Psoas muscle (tissue), 8 donors: ENCODE results near the gene KLHL34. TPM values are rescaled to one million over a fixed set of nuclear protein-coding genes. Genes with fewer than 3 reads are reported as not detected.

ENCODE experiments used
- ATAC-seq, 4 donors: fragments of 200-7000 bp; cut with Tn5 transposase; one replicate each; pipeline ENCODE4 v1.9.1; 2020; ENCODE audit warnings: moderate library complexity in 3 of 4, mild to moderate bottlenecking in 2 of 4
- DNase-seq, 2 donors: peaks; one replicate each; pipeline ENCODE4 v3.0.0-alpha.2; 2020
- H3K27ac ChIP-seq: fragments of 200-600 bp; one replicate; pipeline ENCODE4 v1.8.0; 2022
- H3K27me3 ChIP-seq, 3 donors: fragments of 200-600 bp in 1 of 3; one replicate each; pipeline versions ENCODE4 v1.6.1 to v1.8.0; 2013 to 2022; ENCODE audit warnings: low read length in 2 of 3, mild to moderate bottlenecking in 2 of 3, moderate library complexity in 1 of 3; ENCODE audit not compliant: insufficient read depth in 3 of 3
- H3K36me3 ChIP-seq, 2 donors: fragments of 200-600 bp in 1 of 2; one replicate each; pipeline versions ENCODE4 v1.6.1 to v1.8.0; 2013 to 2022; ENCODE audit warnings: low read depth in 1 of 2, mild to moderate bottlenecking in 1 of 2, moderate library complexity in 1 of 2; ENCODE audit not compliant: insufficient read depth in 1 of 2
- H3K4me1 ChIP-seq: fragments of 200-600 bp; one replicate; pipeline ENCODE4 v1.8.0; 2022
- H3K4me3 ChIP-seq: fragments of 200-600 bp; one replicate; pipeline ENCODE4 v1.8.0; 2022; ENCODE audit warnings: mild to moderate bottlenecking
- H3K9me3 ChIP-seq: fragments of 200-600 bp; one replicate; pipeline ENCODE4 v1.8.0; 2022
- WGBS, 3 donors: extraction: QIAGEN DNeasy Blood & Tissue Kit; methylation state at CpG; one replicate each; pipeline versions ENCODE4 v1.1.6 to v1.1.7; 2013; 5-methylcytosine and 5-hydroxymethylcytosine counted together
- intact Hi-C, 2 donors: fragments of 100-400 bp; cut with DNase I; formaldehyde crosslinking; loops; one replicate each; pipeline versions ENCODE4 v1.11.0 to v1.14.2; 2022
- polyA plus RNA-seq, 3 donors: library from polyadenylated mRNA; stranded (reverse); fragments of 200-250 nt; gene quantifications; one replicate each; pipeline ENCODE4 v1.2.3, GENCODE V29; 2013
- total RNA-seq, 4 donors: library from RNA; stranded (reverse); fragmentation: NEBNext Ultra II Directional in 2 of 4; extraction: Animal tissue kit (Norgen Biotek cat#: 25700) in 2 of 4; gene quantifications; one replicate each; pipeline versions ENCODE4 v1.2.1 to v1.2.4, GENCODE V29; 2021 to 2023
- TF ChIP-seq, protein P1 (sequence below): fragments of 200-600 bp; IDR thresholded peaks from one replicate; pipeline ENCODE4 v1.8.0; 2022; ENCODE audit warnings: antibody characterized with exemption
- donor health status: healthy with polysubstance abuse.
- donor health status: DM: no; HTN: no; CAD: no; lungs with moderate emphysema.
- donor health status: Bipolar disorder and iron deficiency.
- donor health status: healthy.
- donor health status: DM: yes; HTN: yes; CAD: no.
- donor health status: DM: no; HTN: no; CAD: no.
- donor health status: DM: no; HTN: no; CAD: no.
- donor health status: DM: yes; HTN: yes; CAD: no.

KLHL34 gene
- total and polyA plus RNA-seq, 7 donors = 0.99 to 29.6 (median 14.4) TPM

DNA sequence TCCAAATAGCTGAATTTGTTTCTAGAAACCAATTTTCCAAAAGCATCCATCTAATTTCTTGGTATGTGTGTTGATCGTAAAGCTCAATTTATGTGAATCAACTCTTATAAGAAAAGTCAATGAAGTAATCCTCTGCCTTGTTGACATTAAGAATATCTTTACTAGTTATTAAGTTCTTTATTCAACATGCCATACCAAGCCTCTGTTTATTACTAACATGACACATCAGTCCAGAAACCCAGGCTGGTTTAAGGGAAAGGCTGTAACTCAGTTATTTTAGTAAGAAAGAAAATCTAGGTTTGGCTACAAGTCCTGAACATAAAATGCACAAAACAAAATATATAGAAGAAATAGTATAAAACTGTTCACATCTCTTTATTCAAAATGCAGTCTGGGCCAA lies 48.0 kb downstream of the KLHL34 start:
- 98 to 100% (median 100%) methylated on average over 1 of the region's 1 CpG for WGBS, 3 donors
- H3K4me3 ChIP-seq = no peak overlapping the region
- H3K9me3 ChIP-seq = no peaks in the 10 kb centered on the region
- no peak overlapping the region for H3K27ac ChIP-seq
- H3K36me3 ChIP-seq = no peaks in the 10 kb centered on the region
- TF ChIP-seq, protein P1, sequence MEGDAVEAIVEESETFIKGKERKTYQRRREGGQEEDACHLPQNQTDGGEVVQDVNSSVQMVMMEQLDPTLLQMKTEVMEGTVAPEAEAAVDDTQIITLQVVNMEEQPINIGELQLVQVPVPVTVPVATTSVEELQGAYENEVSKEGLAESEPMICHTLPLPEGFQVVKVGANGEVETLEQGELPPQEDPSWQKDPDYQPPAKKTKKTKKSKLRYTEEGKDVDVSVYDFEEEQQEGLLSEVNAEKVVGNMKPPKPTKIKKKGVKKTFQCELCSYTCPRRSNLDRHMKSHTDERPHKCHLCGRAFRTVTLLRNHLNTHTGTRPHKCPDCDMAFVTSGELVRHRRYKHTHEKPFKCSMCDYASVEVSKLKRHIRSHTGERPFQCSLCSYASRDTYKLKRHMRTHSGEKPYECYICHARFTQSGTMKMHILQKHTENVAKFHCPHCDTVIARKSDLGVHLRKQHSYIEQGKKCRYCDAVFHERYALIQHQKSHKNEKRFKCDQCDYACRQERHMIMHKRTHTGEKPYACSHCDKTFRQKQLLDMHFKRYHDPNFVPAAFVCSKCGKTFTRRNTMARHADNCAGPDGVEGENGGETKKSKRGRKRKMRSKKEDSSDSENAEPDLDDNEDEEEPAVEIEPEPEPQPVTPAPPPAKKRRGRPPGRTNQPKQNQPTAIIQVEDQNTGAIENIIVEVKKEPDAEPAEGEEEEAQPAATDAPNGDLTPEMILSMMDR = no peak
- intact Hi-C loops = no loop called here
- no peaks in the 10 kb centered on the region for H3K4me1 ChIP-seq
- H3K27me3 ChIP-seq = no peaks in the 10 kb centered on the region
- no peak for ATAC-seq
- DNase-seq = no peak

DNA sequence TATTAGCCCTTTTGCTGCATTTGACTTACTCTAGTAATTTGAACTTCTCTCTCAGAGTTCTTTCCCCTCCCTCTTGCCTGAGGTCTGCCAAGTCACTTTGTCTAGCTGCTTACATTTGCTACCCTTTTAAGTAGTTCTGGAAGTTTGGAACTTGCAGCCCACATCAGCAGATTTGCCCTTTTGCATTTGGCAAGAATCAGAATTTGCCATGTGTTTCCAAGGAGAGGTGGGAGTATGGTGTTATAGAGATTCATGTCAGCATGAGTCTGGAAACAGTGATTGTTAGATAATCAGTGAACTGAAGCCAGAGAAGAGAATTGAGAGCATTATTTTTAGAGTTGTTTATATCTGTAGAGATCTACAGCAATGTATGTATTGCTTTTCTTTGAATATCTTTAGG lies 52.1 kb downstream of the KLHL34 start:
- intact Hi-C loops = no loop called here

More for the DNA sequence above, 52.1 kb downstream of the KLHL34 start:
- no peak for DNase-seq
- TF ChIP-seq, protein P1 = no peak
- Histone ChIP-seq H3K4me1 (no peaks in the 10 kb centered on the region), H3K4me3 (no peak overlapping the region), H3K27ac (no peak overlapping the region), H3K27me3 (no peaks in the 10 kb centered on the region), H3K9me3 (no peaks in the 10 kb centered on the region), H3K36me3 (no peaks in the 10 kb centered on the region)
- no peak for ATAC-seq

Other genes starting within 250 kb of the KLHL34 start
- gene SMPX, start 99.8 kb upstream of the KLHL34 start, total RNA-seq = 100 to 1,000 TPM; 273 to 863 (median 490) TPM
- gene SMPX, start 99.8 kb upstream of the KLHL34 start, polyA plus RNA-seq = 100 to 1,000 TPM; 207 to 471 (median 427) TPM
- gene MBTPS2, start 181.3 kb upstream of the KLHL34 start, total RNA-seq = 10 to 100 TPM; 12.0 to 14.6 (median 13.2) TPM
- 1 to 10 TPM; 3.0 to 8.0 (median 4.8) TPM for gene MBTPS2, start 181.3 kb upstream of the KLHL34 start, polyA plus RNA-seq
- 1 to 10 TPM in 3 of 4 donors, under 1 TPM in 1; 0.58 to 1.8 (median 1.2) TPM for gene YY2, start 197.7 kb upstream of the KLHL34 start, total RNA-seq
- gene YY2, start 197.7 kb upstream of the KLHL34 start, polyA plus RNA-seq = 1 to 10 TPM in 2 of 3 donors, under 1 TPM in 1; 0.48 to 1.9 (median 1.1) TPM